Skeletal muscle satellite cell (primary cell): ENCODE data around the gene MAGEB3.
A peak's percentile ranks its signal among the peaks of the same experiment; 100 is the strongest.

ENCODE experiments used
- H3K27me3 ChIP-seq: 2 replicates; pipeline ENCODE4 v1.7.0; 2013; ENCODE audit warnings: low read length; ENCODE audit not compliant: control insufficient read depth, insufficient read depth
- H3K36me3 ChIP-seq: 2 replicates; pipeline ENCODE4 v1.7.0; 2013; ENCODE audit warnings: mild to moderate bottlenecking, control low read depth, low read length; ENCODE audit not compliant: insufficient read depth
- H3K4me1 ChIP-seq: 2 replicates; pipeline ENCODE4 v1.7.0; 2013; ENCODE audit warnings: low read length; ENCODE audit not compliant: control insufficient read depth, insufficient read depth
- H3K4me2 ChIP-seq: 2 replicates; pipeline ENCODE4 v1.7.0; 2013; ENCODE audit warnings: mild to moderate bottlenecking, low read length
- H3K4me3 ChIP-seq: 2 replicates; pipeline ENCODE4 v1.7.0; 2013; ENCODE audit warnings: low read length
- H3K9ac ChIP-seq: 2 replicates; pipeline ENCODE4 v1.7.0; 2013; ENCODE audit warnings: mild to moderate bottlenecking, low read depth, low read length, moderate library complexity
- H3K9me3 ChIP-seq: replicated peaks from 2 replicates; pipeline ENCODE4 v1.7.0; 2013; ENCODE audit warnings: mild to moderate bottlenecking, control low read depth, low read length

Gene MAGEB3

GRCh38 chrX:30280428-30280827, 50.0 kb downstream of the MAGEB3 start:
- H3K27me3 ChIP-seq = no peaks in the 10 kb centered on the region
- H3K4me3 ChIP-seq = no peak overlapping the region
- H3K36me3 ChIP-seq = no peaks in the 10 kb centered on the region
- H3K4me1 ChIP-seq = peaks cover 24% of the 10 kb centered on the region
- H3K4me2 ChIP-seq = no peak overlapping the region
- H3K9ac ChIP-seq = no peak overlapping the region
- H3K9me3 ChIP-seq = no peaks in the 10 kb centered on the region

DNA sequence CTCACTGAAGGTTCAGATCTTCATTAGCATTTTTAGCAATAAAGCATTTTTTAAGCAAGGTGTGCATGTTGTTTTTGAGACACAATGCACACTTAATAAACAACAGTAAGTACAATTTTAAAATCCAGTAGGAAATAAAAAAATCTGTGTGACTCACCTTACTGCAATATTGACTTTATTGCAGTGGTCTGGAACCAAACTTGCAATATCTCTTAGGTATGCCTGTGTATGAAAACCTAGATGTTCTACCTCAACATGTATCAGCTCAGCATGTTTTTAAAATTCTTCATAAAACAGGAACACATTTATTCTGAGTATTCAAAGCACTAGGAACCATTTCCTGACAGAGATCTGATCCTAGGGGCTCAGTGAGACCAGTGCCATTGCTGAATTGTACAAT, 52.1 kb downstream of the MAGEB3 start:
- Histone ChIP-seq H3K9ac (peak overlapping the region; percentile 29), H3K4me1 (peaks cover 24% of the 10 kb centered on the region), H3K4me3 (no peak overlapping the region), H3K36me3 (no peaks in the 10 kb centered on the region), H3K9me3 (no peaks in the 10 kb centered on the region), H3K4me2 (no peak overlapping the region), H3K27me3 (no peaks in the 10 kb centered on the region)

GRCh38 chrX:30283456-30284200, 53.2 kb downstream of the MAGEB3 start:
- Histone ChIP-seq H3K4me1 (peaks cover 24% of the 10 kb centered on the region), H3K9ac (peak overlapping the region; percentile 68), H3K4me2 (peak overlapping the region; percentile 69), H3K36me3 (no peaks in the 10 kb centered on the region), H3K9me3 (no peaks in the 10 kb centered on the region), H3K27me3 (no peaks in the 10 kb centered on the region), H3K4me3 (peak overlapping the region; percentile 13)
